ENCODE data around the gene UPB1. TPM values are rescaled to one million over a fixed set of nuclear protein-coding genes. Genes with fewer than 3 reads are reported as not detected.

Gene UPB1
- total and polyA plus RNA-seq, 9 of the 15 experiments (the other 6 are each of a cell fraction or from before 2014, with no cell fraction given) = 0.06 to 0.11 TPM; not detected in 7

GRCh38 chr22:24535348-24535747, 40.2 kb downstream of the UPB1 start:
- ChIA-PET CTCF (ENCODE audit: low intra/inter-chr PET ratio) (no interaction called here), POLR2A (no interaction called here)
- Histone ChIP-seq H3K36me3 (ENCODE audit: control insufficient read depth, insufficient read depth, low read length) (peaks cover 1% of the 10 kb centered on the region; the same call in 1 of the 3 replicates), H3K27ac (ENCODE audit: extremely low read depth, low read depth, low read length) (no peak overlapping the region), H3K9me1 (ENCODE audit: control insufficient read depth, insufficient read depth, low read length) (no peaks in the 10 kb centered on the region), H3K4me1 (replicated peaks in 1 of 2; ENCODE audit: control insufficient read depth in 2 of 2, insufficient read depth in 2 of 2, low read length in 2 of 2) (no peaks in the 10 kb centered on the region; a peak in 1 of 5 replicates), H3K9me3 (replicated peaks; ENCODE audit: control insufficient read depth, insufficient read depth, low read depth, low read length) (no peaks in the 10 kb centered on the region), H2AFZ (ENCODE audit: low read depth, low read length) (no peak overlapping the region), H4K20me1 (replicated peaks; ENCODE audit: control insufficient read depth, insufficient read depth, low read length) (no peaks in the 10 kb centered on the region), H3K79me2 (ENCODE audit: control insufficient read depth, insufficient read depth, low read length) (no peaks in the 10 kb centered on the region), H3K4me3 (no peak overlapping the region), H3K27me3 (ENCODE audit: control insufficient read depth in 2 of 2, insufficient read depth in 2 of 2, low read length in 2 of 2) (peaks cover 0 to 5% of the 10 kb centered on the region in 2 experiments; a peak in 1 of 5 replicates), H3K4me2 (ENCODE audit: insufficient read depth, low read length) (no peak overlapping the region), H3K9ac (ENCODE audit: insufficient read depth in 1 of 2, low read depth in 2 of 2, low read length in 2 of 2) (no peak overlapping the region)
- no TSS peak for BruUV-seq (replicated peaks)
- intact Hi-C loops (cut with micrococcal nuclease) = no loop called here
- no peak for DNase-seq (ENCODE audit: extremely low read depth in 1 of 4, low spot score in 3 of 4)
- in situ Hi-C loops (cut with MboI) = no loop called here
- TF ChIP-seq NR2C1 (IDR thresholded peaks at IDR 0.05) (no peak), NR2C1 (tag; IDR thresholded peaks at IDR 0.05) (0 out of 2 replicates have a peak, but pooled peaks have one; percentile 11), ZBTB7A (IDR thresholded peaks at IDR 0.05; ENCODE audit: borderline replicate concordance, control insufficient read depth, low read depth, low read length) (no peak)
- no peak for FAIRE-seq
- no peak for ATAC-seq
- 67% methylated on average over 3 of the region's 4 CpGs for WGBS (ENCODE audit: insufficient coverage, low coverage, missing lambda C conversion rate)

- in situ Hi-C loops (cut with MboI) = no loop called here
- no peak for FAIRE-seq
- no peak overlapping the region for H3K4me3 ChIP-seq
- peaks cover 9% of the 10 kb centered on the region; the same call in 2 of the 3 replicates for H3K36me3 ChIP-seq (ENCODE audit: control insufficient read depth, insufficient read depth, low read length)
- no peaks in the 10 kb centered on the region for H3K9me3 ChIP-seq (replicated peaks; ENCODE audit: control insufficient read depth, insufficient read depth, low read depth, low read length)
- POLR2A ChIA-PET = interaction anchor here (0.9 kb wide), 2 partner anchors 9 to 10 kb away, joined by 3 to 4 read pairs; no protein-coding TSS in a partner anchor
- CTCF ChIA-PET (ENCODE audit: low intra/inter-chr PET ratio) = interaction anchor here (0.6 kb wide), 2 partner anchors 206 to 1410 kb away, joined by 4 read pairs; no protein-coding TSS in a partner anchor
- no peaks in the 10 kb centered on the region; a peak in 1 of 5 replicates for H3K4me1 ChIP-seq (replicated peaks in 1 of 2; ENCODE audit: control insufficient read depth in 2 of 2, insufficient read depth in 2 of 2, low read length in 2 of 2)
- no peaks in the 10 kb centered on the region for H3K9me1 ChIP-seq (ENCODE audit: control insufficient read depth, insufficient read depth, low read length)
- 29% methylated on average over 3 of the region's 3 CpGs for WGBS (ENCODE audit: insufficient coverage, low coverage, missing lambda C conversion rate)
- DNase-seq (ENCODE audit: extremely low read depth in 1 of 4, low spot score in 3 of 4) = no peak
- no peak overlapping the region for H3K27ac ChIP-seq (ENCODE audit: extremely low read depth, low read depth, low read length)
- BruUV-seq (replicated peaks) = no TSS peak
- H2AFZ ChIP-seq (ENCODE audit: low read depth, low read length) = no peak overlapping the region
- intact Hi-C loops (cut with micrococcal nuclease) = no loop called here
- no peaks in the 10 kb centered on the region for H3K79me2 ChIP-seq (ENCODE audit: control insufficient read depth, insufficient read depth, low read length)
- H3K27me3 ChIP-seq (ENCODE audit: control insufficient read depth in 2 of 2, insufficient read depth in 2 of 2, low read length in 2 of 2) = peaks cover 0 to 5% of the 10 kb centered on the region in 2 experiments; a peak in 1 of 5 replicates
- H4K20me1 ChIP-seq (replicated peaks; ENCODE audit: control insufficient read depth, insufficient read depth, low read length) = no peaks in the 10 kb centered on the region
- no peak overlapping the region for H3K4me2 ChIP-seq (ENCODE audit: insufficient read depth, low read length)
- no peak overlapping the region for H3K9ac ChIP-seq (ENCODE audit: insufficient read depth in 1 of 2, low read depth in 2 of 2, low read length in 2 of 2)
- ATAC-seq = no peak
- TF ChIP-seq ZC3H4 (CRISPR knock-in tag; IDR thresholded peaks at IDR 0.05; ENCODE audit: borderline replicate concordance) (no peak), PYGO2 (tag; IDR thresholded peaks at IDR 0.05) (no peak), GTF2A2 (tag; IDR thresholded peaks at IDR 0.05) (no peak), COPS2 (conservative IDR thresholded peaks at IDR 0.05) (no peak), FOS (IDR thresholded peaks at IDR 0.05; ENCODE audit: extremely low read depth, insufficient read length) (no peak)
- TF ChIP-seq, protein P1, sequence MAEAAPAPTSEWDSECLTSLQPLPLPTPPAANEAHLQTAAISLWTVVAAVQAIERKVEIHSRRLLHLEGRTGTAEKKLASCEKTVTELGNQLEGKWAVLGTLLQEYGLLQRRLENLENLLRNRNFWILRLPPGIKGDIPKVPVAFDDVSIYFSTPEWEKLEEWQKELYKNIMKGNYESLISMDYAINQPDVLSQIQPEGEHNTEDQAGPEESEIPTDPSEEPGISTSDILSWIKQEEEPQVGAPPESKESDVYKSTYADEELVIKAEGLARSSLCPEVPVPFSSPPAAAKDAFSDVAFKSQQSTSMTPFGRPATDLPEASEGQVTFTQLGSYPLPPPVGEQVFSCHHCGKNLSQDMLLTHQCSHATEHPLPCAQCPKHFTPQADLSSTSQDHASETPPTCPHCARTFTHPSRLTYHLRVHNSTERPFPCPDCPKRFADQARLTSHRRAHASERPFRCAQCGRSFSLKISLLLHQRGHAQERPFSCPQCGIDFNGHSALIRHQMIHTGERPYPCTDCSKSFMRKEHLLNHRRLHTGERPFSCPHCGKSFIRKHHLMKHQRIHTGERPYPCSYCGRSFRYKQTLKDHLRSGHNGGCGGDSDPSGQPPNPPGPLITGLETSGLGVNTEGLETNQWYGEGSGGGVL (CRISPR knock-in tag; IDR thresholded peaks at IDR 0.05) = no peak
- TF ChIP-seq, protein P2, sequence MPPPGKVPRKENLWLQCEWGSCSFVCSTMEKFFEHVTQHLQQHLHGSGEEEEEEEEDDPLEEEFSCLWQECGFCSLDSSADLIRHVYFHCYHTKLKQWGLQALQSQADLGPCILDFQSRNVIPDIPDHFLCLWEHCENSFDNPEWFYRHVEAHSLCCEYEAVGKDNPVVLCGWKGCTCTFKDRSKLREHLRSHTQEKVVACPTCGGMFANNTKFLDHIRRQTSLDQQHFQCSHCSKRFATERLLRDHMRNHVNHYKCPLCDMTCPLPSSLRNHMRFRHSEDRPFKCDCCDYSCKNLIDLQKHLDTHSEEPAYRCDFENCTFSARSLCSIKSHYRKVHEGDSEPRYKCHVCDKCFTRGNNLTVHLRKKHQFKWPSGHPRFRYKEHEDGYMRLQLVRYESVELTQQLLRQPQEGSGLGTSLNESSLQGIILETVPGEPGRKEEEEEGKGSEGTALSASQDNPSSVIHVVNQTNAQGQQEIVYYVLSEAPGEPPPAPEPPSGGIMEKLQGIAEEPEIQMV (tag; conservative IDR thresholded peaks at IDR 0.05; ENCODE audit: low read depth) = no peak
These were observed 41.0 kb downstream of the UPB1 start for GRCh38 chr22:24536089-24536488.

Measured in K562 (cell line).